ENCODE data around the gene TMEM178B.

TMEM178B gene

GRCh38 chr7:141386881-141387280 is 313.0 kb downstream of the TMEM178B start:
- no peak for DNase-seq (ENCODE audit: low read depth)
- no peak for TF ChIP-seq CTCF (conservative IDR thresholded peaks at IDR 0.05; ENCODE audit: low read depth, low read length)
- no peak overlapping the region for H3K4me3 ChIP-seq (ENCODE audit: low read depth, low read length)

- no peak for DNase-seq (ENCODE audit: low read depth)
- no peak for TF ChIP-seq CTCF (conservative IDR thresholded peaks at IDR 0.05; ENCODE audit: low read depth, low read length)
- H3K4me3 ChIP-seq (ENCODE audit: low read depth, low read length) = no peak overlapping the region
These were observed 313.8 kb downstream of the TMEM178B start for GRCh38 chr7:141387521-141388217.

GRCh38 chr7:141389140-141389796 is 315.4 kb downstream of the TMEM178B start:
- no peak overlapping the region for H3K4me3 ChIP-seq (ENCODE audit: low read depth, low read length)
- TF ChIP-seq CTCF (conservative IDR thresholded peaks at IDR 0.05; ENCODE audit: low read depth, low read length) = no peak
- DNase-seq (ENCODE audit: low read depth) = no peak

GRCh38 chr7:141390339-141390738 is 316.5 kb downstream of the TMEM178B start:
- no peak overlapping the region for H3K4me3 ChIP-seq (ENCODE audit: low read depth, low read length)
- no peak for TF ChIP-seq CTCF (conservative IDR thresholded peaks at IDR 0.05; ENCODE audit: low read depth, low read length)
- DNase-seq (ENCODE audit: low read depth) = no peak

- H3K4me3 ChIP-seq (ENCODE audit: low read depth, low read length) = no peak overlapping the region
- DNase-seq (ENCODE audit: low read depth) = no peak
- no peak for TF ChIP-seq CTCF (conservative IDR thresholded peaks at IDR 0.05; ENCODE audit: low read depth, low read length)
These were observed 319.2 kb downstream of the TMEM178B start for GRCh38 chr7:141393056-141393455.

GRCh38 chr7:141397236-141398163 is 323.6 kb downstream of the TMEM178B start:
- no peak for TF ChIP-seq CTCF (conservative IDR thresholded peaks at IDR 0.05; ENCODE audit: low read depth, low read length)
- no peak for DNase-seq (ENCODE audit: low read depth)
- no peak overlapping the region for H3K4me3 ChIP-seq (ENCODE audit: low read depth, low read length)

Measured in choroid plexus epithelial cell (primary cell).